Keratinocyte (primary cell): ENCODE results near the gene RAP1GAP2. TPM values are rescaled to one million over a fixed set of nuclear protein-coding genes. Genes with fewer than 3 reads are reported as not detected.

Experiments
- DNase-seq: peaks from one replicate; pipeline ENCODE4 v3.0.0-alpha.2; 2011; ENCODE audit warnings: low read depth, missing footprints, low spot score
- FAIRE-seq: peaks from 2 replicates; lab custom pipeline; 2011; peaks lifted over from hg19 to GRCh38; lab: Jason Lieb, UNC
- H2AFZ ChIP-seq: 2 replicates; pipeline ENCODE4 v1.6.0; 2012; ENCODE audit warnings: low read length, control low read depth, inconsistent platforms; ENCODE audit not compliant: control insufficient read depth
- H3K27ac ChIP-seq: 2 replicates; pipeline ENCODE4 v1.5.1; 2011; ENCODE audit warnings: low read length; ENCODE audit not compliant: control insufficient read depth, insufficient read depth
- H3K27me3 ChIP-seq: 3 replicates; pipeline ENCODE4 v1.6.0; 2011; ENCODE audit warnings: low read length; ENCODE audit not compliant: control insufficient read depth, insufficient read depth; ENCODE audit errors: extremely low read depth
- H3K36me3 ChIP-seq, 2 experiments: 2 replicates in 1 of 2; 3 replicates in 1 of 2; pipeline ENCODE4 v1.5.1; 2011; ENCODE audit warnings: low read length in 2 of 2, mild to moderate bottlenecking in 1 of 2; ENCODE audit not compliant: control insufficient read depth in 2 of 2, insufficient read depth in 2 of 2; ENCODE audit errors: extremely low read depth in 1 of 2
- H3K4me1 ChIP-seq: 3 replicates; pipeline ENCODE4 v1.5.1; 2011; ENCODE audit warnings: low read length; ENCODE audit not compliant: control insufficient read depth, insufficient read depth; ENCODE audit errors: extremely low read depth
- H3K4me2 ChIP-seq: 3 replicates; pipeline ENCODE4 v1.6.0; 2011; ENCODE audit warnings: low read depth, low read length; ENCODE audit not compliant: control insufficient read depth, insufficient read depth; ENCODE audit errors: extremely low read depth
- H3K4me3 ChIP-seq, 3 experiments: fragments of 200-600 bp in 1 of 3; sonication (generic) in 1 of 3; 2 replicates in 2 of 3; 3 replicates in 1 of 3; pipeline ENCODE4 v1.5.1; 2011 to 2016; ENCODE audit warnings: low read length in 3 of 3, mild to moderate bottlenecking in 3 of 3, control low read depth in 2 of 3, inconsistent platforms in 1 of 3, low read depth in 1 of 3, mixed read lengths in 1 of 3, mixed run types in 1 of 3, moderate library complexity in 1 of 3; ENCODE audit not compliant: control insufficient read depth in 2 of 3, insufficient read depth in 2 of 3; ENCODE audit errors: extremely low read depth in 1 of 3
- H3K79me2 ChIP-seq: 2 replicates; pipeline ENCODE4 v1.6.0; 2012; ENCODE audit warnings: low read length; ENCODE audit not compliant: control insufficient read depth, insufficient read depth
- H3K9ac ChIP-seq: 3 replicates; pipeline ENCODE4 v1.6.0; 2011; ENCODE audit warnings: low read length; ENCODE audit not compliant: control insufficient read depth, insufficient read depth; ENCODE audit errors: extremely low read depth
- H3K9me1 ChIP-seq: 3 replicates; pipeline ENCODE4 v1.6.0; 2011; ENCODE audit warnings: low read length; ENCODE audit not compliant: control insufficient read depth, insufficient read depth; ENCODE audit errors: extremely low read depth
- H3K9me3 ChIP-seq: 2 replicates; pipeline ENCODE4 v1.5.1; 2012; ENCODE audit warnings: low read depth, low read length; ENCODE audit not compliant: control insufficient read depth
- H4K20me1 ChIP-seq: 3 replicates; pipeline ENCODE4 v1.6.0; 2011; ENCODE audit warnings: low read length; ENCODE audit not compliant: control insufficient read depth, insufficient read depth; ENCODE audit errors: extremely low read depth
- CTCF ChIP-seq, 3 experiments: IDR thresholded peaks in 1 of 3; conservative IDR thresholded peaks in 1 of 3; optimal IDR thresholded peaks in 1 of 3; 2 replicates in 2 of 3; 3 replicates in 1 of 3; pipeline versions ENCODE3 to v1.5.1; 2011; ENCODE audit warnings: low read length in 3 of 3, mild to moderate bottlenecking in 3 of 3, moderate library complexity in 2 of 3, control low read depth in 1 of 3, inconsistent platforms in 1 of 3; ENCODE audit not compliant: insufficient read depth in 2 of 3; ENCODE audit errors: extremely low read depth in 1 of 3
- EZH2 ChIP-seq: IDR thresholded peaks from one replicate; pipeline ENCODE4 v1.6.1; 2012; ENCODE audit warnings: inconsistent platforms, mild to moderate bottlenecking, low read length, moderate library complexity
- dilution Hi-C: fragments of 300-500 bp; cut with MboI; formaldehyde crosslinking; loops from one replicate; pipeline ENCODE4 v1.7.0; 2020; ENCODE audit warnings: low sequenced_read_pairs; ENCODE audit not compliant: extremely low pct_ligation_motif_present
- polyA plus RNA-seq, 5 experiments: library from polyadenylated mRNA; depleted of rRNA in 3 of 5; stranded (reverse) in 3 of 5; stranded (forward) in 1 of 5; unstranded in 1 of 5; fragments of >200 nt; gene quantifications; 1 replicate in 1 of 5; 2 replicates in 3 of 5; 3 replicates in 1 of 5; pipeline versions ENCODE4 v1.2.1 to v1.2.3, GENCODE V29; 2011 to 2012; ENCODE audit warnings: missing spikeins in 2 of 5, low read depth in 1 of 5, low replicate concordance in 1 of 5

RAP1GAP2 gene
- polyA plus RNA-seq, 1 donor (not counting 4 experiments of a cell fraction or from before 2014, with no cell fraction given), result 13.6 TPM

GRCh38 chr17:2758870-2759269, 37.4 kb upstream of the RAP1GAP2 start:
- FAIRE-seq, result no peak
- H2AFZ ChIP-seq, result no peak overlapping the region
- H3K4me1 ChIP-seq, result no peaks in the 10 kb centered on the region
- no peaks in the 10 kb centered on the region for H4K20me1 ChIP-seq
- no peaks in the 10 kb centered on the region for H3K36me3 ChIP-seq
- no peaks in the 10 kb centered on the region for H3K9me1 ChIP-seq
- no peaks in the 10 kb centered on the region for H3K9me3 ChIP-seq
- dilution Hi-C loops, result no loop called here
- no peak for DNase-seq
- H3K79me2 ChIP-seq, result no peaks in the 10 kb centered on the region
- no peak overlapping the region for H3K9ac ChIP-seq
- no peak overlapping the region for H3K4me3 ChIP-seq
- H3K4me2 ChIP-seq, result no peak overlapping the region
- H3K27ac ChIP-seq, result no peak overlapping the region
- peaks cover 29% of the 10 kb centered on the region for H3K27me3 ChIP-seq
- no peak for TF ChIP-seq EZH2
- no peak for TF ChIP-seq CTCF (optimal IDR thresholded peaks at IDR 0.05 in 1 of 3, IDR thresholded peaks at IDR 0.05 in 1 of 3, conservative IDR thresholded peaks at IDR 0.05 in 1 of 3; ENCODE audit: extremely low read depth in 1 of 3, insufficient read depth in 2 of 3, low read length in 3 of 3)

- TF ChIP-seq EZH2, result no peak
- dilution Hi-C loops, result no loop called here
- Histone ChIP-seq H3K4me1 (no peaks in the 10 kb centered on the region), H3K27ac (no peak overlapping the region), H3K4me2 (no peak overlapping the region), H3K4me3 (no peak overlapping the region), H4K20me1 (no peaks in the 10 kb centered on the region), H3K79me2 (no peaks in the 10 kb centered on the region), H3K36me3 (no peaks in the 10 kb centered on the region), H3K9me3 (no peaks in the 10 kb centered on the region), H2AFZ (no peak overlapping the region), H3K9ac (no peak overlapping the region), H3K9me1 (no peaks in the 10 kb centered on the region), H3K27me3 (peaks cover 11% of the 10 kb centered on the region)
- no peak for FAIRE-seq
- no peak for DNase-seq
These were observed 26.1 kb upstream of the RAP1GAP2 start for GRCh38 chr17:2770129-2770528.

GRCh38 chr17:2775206-2775605, 21.0 kb upstream of the RAP1GAP2 start:
- H3K27ac ChIP-seq, result no peak overlapping the region
- TF ChIP-seq EZH2 (no peak), CTCF (optimal IDR thresholded peaks at IDR 0.05 in 1 of 3, IDR thresholded peaks at IDR 0.05 in 1 of 3, conservative IDR thresholded peaks at IDR 0.05 in 1 of 3; ENCODE audit: extremely low read depth in 1 of 3, insufficient read depth in 2 of 3, low read length in 3 of 3) (no peak)
- no peaks in the 10 kb centered on the region for H3K9me1 ChIP-seq
- no peak overlapping the region for H3K4me3 ChIP-seq
- dilution Hi-C loops, result no loop called here
- peaks cover 40% of the 10 kb centered on the region for H3K27me3 ChIP-seq
- no peaks in the 10 kb centered on the region for H3K9me3 ChIP-seq
- no peak overlapping the region for H3K9ac ChIP-seq
- no peaks in the 10 kb centered on the region for H4K20me1 ChIP-seq
- H3K36me3 ChIP-seq, result no peaks in the 10 kb centered on the region
- FAIRE-seq (no peak), DNase-seq (no peak)
- no peak overlapping the region for H2AFZ ChIP-seq
- no peak overlapping the region for H3K4me2 ChIP-seq
- H3K79me2 ChIP-seq, result no peaks in the 10 kb centered on the region
- peaks cover 3% of the 10 kb centered on the region for H3K4me1 ChIP-seq
